ENCODE measurements around the gene SSX2IP. TPM values are rescaled to one million over a fixed set of nuclear protein-coding genes. Genes with fewer than 3 reads are reported as not detected.

The SSX2IP gene
- total and polyA plus RNA-seq, 4 donors = 3.7 to 21.8 (median 6.4) TPM

DNA sequence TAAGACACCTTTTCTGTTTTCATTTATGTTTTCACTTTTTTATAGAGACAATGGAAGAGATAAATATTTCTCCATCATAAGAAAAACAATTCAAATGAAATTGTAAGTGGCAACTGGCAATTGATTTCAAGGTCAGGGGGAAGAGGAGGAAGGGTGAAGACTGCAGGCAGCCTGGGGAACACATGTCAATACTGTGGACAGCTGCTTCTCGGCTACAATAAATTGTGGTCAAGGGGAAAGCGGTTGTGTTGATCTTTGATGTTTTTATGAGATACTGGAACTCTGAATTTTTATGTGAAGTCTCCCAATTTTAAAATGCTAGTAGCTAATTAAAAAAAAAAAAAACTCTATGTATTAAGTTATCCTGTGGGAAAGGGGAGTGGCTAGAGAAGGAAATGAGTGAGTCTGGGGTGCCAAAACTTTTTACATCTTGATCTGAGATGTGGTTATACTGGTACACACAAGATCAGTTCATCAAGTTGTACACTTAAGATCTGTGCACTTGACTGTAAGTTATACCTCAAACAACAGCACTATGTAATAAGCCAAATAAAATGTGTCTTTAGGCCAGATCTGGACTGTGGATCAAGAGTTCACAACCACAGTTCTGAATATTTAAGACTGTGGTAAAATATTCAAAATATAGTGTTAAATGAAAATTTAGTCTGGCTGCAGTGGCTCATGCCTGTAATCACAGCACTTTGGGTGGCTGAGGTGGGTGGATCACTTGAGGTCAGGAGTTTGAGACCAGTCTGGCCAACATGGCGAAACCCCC lies 18.0 kb downstream of the SSX2IP start:
- Histone ChIP-seq H3K36me3 (ENCODE audit: control insufficient read depth in 4 of 4, insufficient read depth in 3 of 4, low read depth in 1 of 4, low read length in 3 of 4) (no peaks in the 10 kb centered on the region), H3K27me3 (ENCODE audit: control insufficient read depth in 4 of 4, insufficient read depth in 4 of 4, low read length in 3 of 4) (no peaks in the 10 kb centered on the region), H3K9ac (ENCODE audit: low read depth in 1 of 2, low read length in 2 of 2) (no peak overlapping the region), H3K9me3 (ENCODE audit: control insufficient read depth in 4 of 4, low read length in 3 of 4) (no peaks in the 10 kb centered on the region), H3K27ac (ENCODE audit: low read depth in 1 of 2, low read length in 2 of 2) (no peak overlapping the region), H3K4me1 (ENCODE audit: control insufficient read depth in 4 of 4, insufficient read depth in 4 of 4, low read length in 3 of 4) (peaks cover 0 to 2% (median under 1%) of the 10 kb centered on the region in 4 donors), H3K4me3 (ENCODE audit: low read depth in 1 of 3, low read length in 3 of 3) (no peak overlapping the region)
- 93% methylated on average over 3 of the region's 3 CpGs for WGBS
- TF ChIP-seq ATF3 (IDR thresholded peaks at IDR 0.05) (no peak), RAD21 (IDR thresholded peaks at IDR 0.05) (no peak)
- DNase-seq (ENCODE audit: low spot score) = no peak

DNA sequence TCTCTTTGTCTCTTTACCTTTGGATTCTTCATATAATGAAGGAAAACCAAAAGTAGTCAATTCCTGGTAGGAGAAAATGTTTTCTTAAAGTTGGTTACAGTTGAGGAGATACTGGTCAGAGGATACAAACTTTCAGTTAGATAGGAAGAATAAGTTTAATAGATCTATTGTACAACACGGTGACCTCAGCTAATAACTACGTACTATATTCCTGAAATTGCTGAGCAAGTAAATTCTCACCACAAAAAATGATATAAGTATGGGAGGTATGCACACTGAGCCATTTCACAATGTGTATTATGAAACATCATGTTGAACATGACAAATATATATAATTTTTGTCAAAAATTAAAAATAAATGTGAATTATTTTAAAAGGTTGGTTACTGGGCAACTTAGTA lies 20.4 kb downstream of the SSX2IP start:
- H3K27me3 ChIP-seq (ENCODE audit: control insufficient read depth in 4 of 4, insufficient read depth in 4 of 4, low read length in 3 of 4) = no peaks in the 10 kb centered on the region
- H3K9me3 ChIP-seq (ENCODE audit: control insufficient read depth in 4 of 4, low read length in 3 of 4) = no peaks in the 10 kb centered on the region
- WGBS = 93% methylated on average over 2 of the region's 2 CpGs
- no peak for TF ChIP-seq YY1 (IDR thresholded peaks at IDR 0.05)
- TF ChIP-seq, protein P1, sequence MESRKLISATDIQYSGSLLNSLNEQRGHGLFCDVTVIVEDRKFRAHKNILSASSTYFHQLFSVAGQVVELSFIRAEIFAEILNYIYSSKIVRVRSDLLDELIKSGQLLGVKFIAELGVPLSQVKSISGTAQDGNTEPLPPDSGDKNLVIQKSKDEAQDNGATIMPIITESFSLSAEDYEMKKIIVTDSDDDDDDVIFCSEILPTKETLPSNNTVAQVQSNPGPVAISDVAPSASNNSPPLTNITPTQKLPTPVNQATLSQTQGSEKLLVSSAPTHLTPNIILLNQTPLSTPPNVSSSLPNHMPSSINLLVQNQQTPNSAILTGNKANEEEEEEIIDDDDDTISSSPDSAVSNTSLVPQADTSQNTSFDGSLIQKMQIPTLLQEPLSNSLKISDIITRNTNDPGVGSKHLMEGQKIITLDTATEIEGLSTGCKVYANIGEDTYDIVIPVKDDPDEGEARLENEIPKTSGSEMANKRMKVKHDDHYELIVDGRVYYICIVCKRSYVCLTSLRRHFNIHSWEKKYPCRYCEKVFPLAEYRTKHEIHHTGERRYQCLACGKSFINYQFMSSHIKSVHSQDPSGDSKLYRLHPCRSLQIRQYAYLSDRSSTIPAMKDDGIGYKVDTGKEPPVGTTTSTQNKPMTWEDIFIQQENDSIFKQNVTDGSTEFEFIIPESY (IDR thresholded peaks at IDR 0.05) = no peak
- no peak for TF ChIP-seq TAF1 (conservative IDR thresholded peaks at IDR 0.05)
- no peak for TF ChIP-seq GABPA (IDR thresholded peaks at IDR 0.05 in 1 of 2, conservative IDR thresholded peaks at IDR 0.05 in 1 of 2)
- no peak for TF ChIP-seq FOXA1 (IDR thresholded peaks at IDR 0.05)
- no peak overlapping the region for H3K4me3 ChIP-seq (ENCODE audit: low read depth in 1 of 3, low read length in 3 of 3)
- DNase-seq (ENCODE audit: low spot score) = no peak
- no peaks in the 10 kb centered on the region for H3K36me3 ChIP-seq (ENCODE audit: control insufficient read depth in 4 of 4, insufficient read depth in 3 of 4, low read depth in 1 of 4, low read length in 3 of 4)
- no peak overlapping the region for H3K27ac ChIP-seq (ENCODE audit: low read depth in 1 of 2, low read length in 2 of 2)
- peaks cover 0 to 5% (median 1%) of the 10 kb centered on the region in 4 donors for H3K4me1 ChIP-seq (ENCODE audit: control insufficient read depth in 4 of 4, insufficient read depth in 4 of 4, low read length in 3 of 4)
- H3K9ac ChIP-seq (ENCODE audit: low read depth in 1 of 2, low read length in 2 of 2) = no peak overlapping the region

GRCh38 chr1:84668185-84668584 lies 22.1 kb downstream of the SSX2IP start:
- no peak for TF ChIP-seq HNF4G (IDR thresholded peaks at IDR 0.05)
- TF ChIP-seq CTCF (IDR thresholded peaks at IDR 0.05; ENCODE audit: low read depth, low read length, missing input control) = peak; percentile 24
- no peak for TF ChIP-seq EGR1 (IDR thresholded peaks at IDR 0.05; ENCODE audit: low read depth in 2 of 2)
- TF ChIP-seq RAD21 (IDR thresholded peaks at IDR 0.05) = peak; percentile 69 to 75
- no peak overlapping the region for H3K4me3 ChIP-seq (ENCODE audit: low read depth in 1 of 3, low read length in 3 of 3)
- H3K4me1 ChIP-seq (ENCODE audit: control insufficient read depth in 4 of 4, insufficient read depth in 4 of 4, low read length in 3 of 4) = peaks cover 0 to 4% (median 1%) of the 10 kb centered on the region in 4 donors
- DNase-seq (ENCODE audit: low spot score) = no peak
- no peak overlapping the region for H3K9ac ChIP-seq (ENCODE audit: low read depth in 1 of 2, low read length in 2 of 2)
- WGBS = 100% methylated on average over 1 of the region's 1 CpG
- H3K27ac ChIP-seq (ENCODE audit: low read depth in 1 of 2, low read length in 2 of 2) = no peak overlapping the region
- H3K9me3 ChIP-seq (ENCODE audit: control insufficient read depth in 4 of 4, low read length in 3 of 4) = no peaks in the 10 kb centered on the region
- H3K36me3 ChIP-seq (ENCODE audit: control insufficient read depth in 4 of 4, insufficient read depth in 3 of 4, low read depth in 1 of 4, low read length in 3 of 4) = no peaks in the 10 kb centered on the region
- H3K27me3 ChIP-seq (ENCODE audit: control insufficient read depth in 4 of 4, insufficient read depth in 4 of 4, low read length in 3 of 4) = no peaks in the 10 kb centered on the region

All from liver (tissue), 9 donors.